Measurements from ENCODE around the gene SH2D5. TPM values are rescaled to one million over a fixed set of nuclear protein-coding genes. Genes with fewer than 3 reads are reported as not detected.

Gene SH2D5
- total RNA-seq, 1 donor from 2014 or later = 0.75 TPM

GRCh38 chr1:20711285-20712214 lies 21.0 kb downstream of the SH2D5 start:
- Mint-ChIP-seq H3K4me1 (ENCODE audit: low read depth) (no peaks in the 10 kb centered on the region), H3K27ac (ENCODE audit: unreplicated experiment) (no peak overlapping the region), H3K36me3 (ENCODE audit: low read depth) (no peaks in the 10 kb centered on the region), H3K9me3 (ENCODE audit: low read depth) (no peaks in the 10 kb centered on the region), H3K27me3 (ENCODE audit: low read depth) (peaks cover 3% of the 10 kb centered on the region), H3K4me3 (ENCODE audit: unreplicated experiment) (no peak overlapping the region)
- DNase-seq (ENCODE audit: low spot score) = no peak
- peak; percentile 27 for TF ChIP-seq CTCF (IDR thresholded peaks at IDR 0.05)

- DNase-seq (ENCODE audit: low spot score) = no peak
- Mint-ChIP-seq H3K27ac (ENCODE audit: unreplicated experiment) (no peak overlapping the region), H3K36me3 (ENCODE audit: low read depth) (no peaks in the 10 kb centered on the region), H3K27me3 (ENCODE audit: low read depth) (no peaks in the 10 kb centered on the region), H3K4me1 (ENCODE audit: low read depth) (no peaks in the 10 kb centered on the region), H3K9me3 (ENCODE audit: low read depth) (no peaks in the 10 kb centered on the region), H3K4me3 (ENCODE audit: unreplicated experiment) (no peak overlapping the region)
- TF ChIP-seq CTCF (IDR thresholded peaks at IDR 0.05) = no peak
Observed at GRCh38 chr1:20710469-20711284, 21.8 kb downstream of the SH2D5 start.

GRCh38 chr1:20709868-20710267 lies 22.6 kb downstream of the SH2D5 start:
- Mint-ChIP-seq H3K27me3 (ENCODE audit: low read depth) (no peaks in the 10 kb centered on the region), H3K4me1 (ENCODE audit: low read depth) (no peaks in the 10 kb centered on the region), H3K4me3 (ENCODE audit: unreplicated experiment) (no peak overlapping the region), H3K27ac (ENCODE audit: unreplicated experiment) (no peak overlapping the region), H3K36me3 (ENCODE audit: low read depth) (no peaks in the 10 kb centered on the region), H3K9me3 (ENCODE audit: low read depth) (no peaks in the 10 kb centered on the region)
- no peak for DNase-seq (ENCODE audit: low spot score)
- TF ChIP-seq CTCF (IDR thresholded peaks at IDR 0.05) = no peak

- H3K4me3 Mint-ChIP-seq (ENCODE audit: unreplicated experiment) = no peak overlapping the region
- no peaks in the 10 kb centered on the region for H3K27me3 Mint-ChIP-seq (ENCODE audit: low read depth)
- no peaks in the 10 kb centered on the region for H3K9me3 Mint-ChIP-seq (ENCODE audit: low read depth)
- no peaks in the 10 kb centered on the region for H3K36me3 Mint-ChIP-seq (ENCODE audit: low read depth)
- no peak overlapping the region for H3K27ac Mint-ChIP-seq (ENCODE audit: unreplicated experiment)
- TF ChIP-seq CTCF (IDR thresholded peaks at IDR 0.05) = no peak
- H3K4me1 Mint-ChIP-seq (ENCODE audit: low read depth) = no peaks in the 10 kb centered on the region
- DNase-seq (ENCODE audit: low spot score) = no peak
Observed at GRCh38 chr1:20708891-20709290, 23.6 kb downstream of the SH2D5 start.

- H3K36me3 Mint-ChIP-seq (ENCODE audit: low read depth) = no peaks in the 10 kb centered on the region
- no peak for TF ChIP-seq CTCF (IDR thresholded peaks at IDR 0.05)
- H3K27ac Mint-ChIP-seq (ENCODE audit: unreplicated experiment) = no peak overlapping the region
- no peaks in the 10 kb centered on the region for H3K27me3 Mint-ChIP-seq (ENCODE audit: low read depth)
- H3K9me3 Mint-ChIP-seq (ENCODE audit: low read depth) = no peaks in the 10 kb centered on the region
- no peak overlapping the region for H3K4me3 Mint-ChIP-seq (ENCODE audit: unreplicated experiment)
- DNase-seq (ENCODE audit: low spot score) = no peak
- H3K4me1 Mint-ChIP-seq (ENCODE audit: low read depth) = no peaks in the 10 kb centered on the region
Observed at GRCh38 chr1:20708057-20708456, 24.4 kb downstream of the SH2D5 start.

Measured in chondrocyte (in vitro differentiated cells).